ENCODE measurements around the gene HDHD3. TPM values are rescaled to one million over a fixed set of nuclear protein-coding genes. Genes with fewer than 3 reads are reported as not detected.

HDHD3 gene
- total and polyA plus RNA-seq, 12 donors: 89.1 to 343 (median 194) TPM

DNA sequence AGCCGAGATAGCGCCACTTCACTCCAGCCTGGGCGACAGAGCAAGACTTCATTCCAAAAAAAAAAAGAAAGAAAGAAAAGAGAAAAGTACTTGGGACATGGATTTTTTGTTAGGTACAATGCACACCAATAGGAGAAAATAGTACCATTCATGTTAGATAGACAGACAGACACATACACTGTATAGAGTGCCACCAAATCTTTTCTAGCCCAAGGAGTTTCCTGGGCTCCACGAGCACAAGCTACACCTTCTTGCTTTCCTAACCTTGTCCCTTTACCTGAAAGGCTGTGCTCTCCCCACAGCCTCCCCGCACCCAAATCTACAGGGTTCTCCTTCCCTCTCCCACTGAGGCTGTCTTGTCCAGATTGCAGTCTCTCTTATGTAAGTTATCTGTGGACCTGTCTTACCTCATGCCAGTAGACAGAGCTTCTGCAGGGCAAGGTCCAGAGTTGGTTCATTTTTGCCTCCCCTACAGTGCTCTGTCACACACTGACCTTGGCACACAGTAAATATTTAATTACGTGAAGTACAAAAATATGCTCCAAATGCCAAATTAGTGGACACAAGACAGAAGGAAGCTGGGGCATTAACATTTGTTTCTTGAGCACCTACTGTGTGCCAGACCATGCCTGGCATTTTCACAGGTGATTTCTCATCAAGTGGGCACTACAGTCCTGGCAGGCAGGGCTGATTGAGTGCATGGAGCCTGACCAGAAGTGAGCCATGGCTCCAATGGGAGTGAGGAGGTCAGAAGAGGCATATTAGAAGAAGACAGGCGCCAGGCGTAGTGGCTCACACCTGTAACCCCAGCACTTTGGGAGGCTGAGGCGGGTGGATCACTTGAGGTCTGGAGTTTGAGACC, 18.4 kb upstream of the HDHD3 start:
- TF ChIP-seq POLR2A (IDR thresholded peaks at IDR 0.05): no peak
- TF ChIP-seq, protein P1, sequence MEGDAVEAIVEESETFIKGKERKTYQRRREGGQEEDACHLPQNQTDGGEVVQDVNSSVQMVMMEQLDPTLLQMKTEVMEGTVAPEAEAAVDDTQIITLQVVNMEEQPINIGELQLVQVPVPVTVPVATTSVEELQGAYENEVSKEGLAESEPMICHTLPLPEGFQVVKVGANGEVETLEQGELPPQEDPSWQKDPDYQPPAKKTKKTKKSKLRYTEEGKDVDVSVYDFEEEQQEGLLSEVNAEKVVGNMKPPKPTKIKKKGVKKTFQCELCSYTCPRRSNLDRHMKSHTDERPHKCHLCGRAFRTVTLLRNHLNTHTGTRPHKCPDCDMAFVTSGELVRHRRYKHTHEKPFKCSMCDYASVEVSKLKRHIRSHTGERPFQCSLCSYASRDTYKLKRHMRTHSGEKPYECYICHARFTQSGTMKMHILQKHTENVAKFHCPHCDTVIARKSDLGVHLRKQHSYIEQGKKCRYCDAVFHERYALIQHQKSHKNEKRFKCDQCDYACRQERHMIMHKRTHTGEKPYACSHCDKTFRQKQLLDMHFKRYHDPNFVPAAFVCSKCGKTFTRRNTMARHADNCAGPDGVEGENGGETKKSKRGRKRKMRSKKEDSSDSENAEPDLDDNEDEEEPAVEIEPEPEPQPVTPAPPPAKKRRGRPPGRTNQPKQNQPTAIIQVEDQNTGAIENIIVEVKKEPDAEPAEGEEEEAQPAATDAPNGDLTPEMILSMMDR (IDR thresholded peaks at IDR 0.05): no peak
- Histone ChIP-seq H3K36me3 (replicated peaks in 1 of 2) (peaks cover 0 to 33% of the 10 kb centered on the region in 2 donors), H3K27ac (peak overlapping the region in 2 of 5 donors; percentile 10 to 23), H3K4me1 (replicated peaks in 1 of 2) (peaks cover 21 to 46% of the 10 kb centered on the region in 2 donors), H3K9me3 (replicated peaks in 1 of 3) (no peaks in the 10 kb centered on the region), H3K27me3 (no peaks in the 10 kb centered on the region), H3K4me3 (no peak overlapping the region)
- peak in 2 of 7 donors; percentile 22 to 48 for DNase-seq
- 83 to 90% (median 87%) methylated on average over 9 of the region's 9 CpGs for WGBS, 4 donors
- intact Hi-C loops (cut with DNase I): no loop called here

- intact Hi-C loops (cut with DNase I): no loop called here
- Histone ChIP-seq H3K4me3 (no peak overlapping the region), H3K27me3 (no peaks in the 10 kb centered on the region), H3K4me1 (replicated peaks in 1 of 2) (peaks cover 17 to 30% of the 10 kb centered on the region in 2 donors), H3K36me3 (replicated peaks in 1 of 2) (peaks cover 0 to 52% of the 10 kb centered on the region in 2 donors), H3K9me3 (replicated peaks in 1 of 3) (no peaks in the 10 kb centered on the region), H3K27ac (peak overlapping the region in 1 of 5 donors; percentile 41)
- no peak for DNase-seq
- TF ChIP-seq, protein P1 (IDR thresholded peaks at IDR 0.05): no peak
- WGBS, 4 donors: 87 to 95% (median 93%) methylated on average over 6 to 7 of the region's 7 CpGs
These were observed 16.5 kb upstream of the HDHD3 start for GRCh38 chr9:113393281-113393680.

DNA sequence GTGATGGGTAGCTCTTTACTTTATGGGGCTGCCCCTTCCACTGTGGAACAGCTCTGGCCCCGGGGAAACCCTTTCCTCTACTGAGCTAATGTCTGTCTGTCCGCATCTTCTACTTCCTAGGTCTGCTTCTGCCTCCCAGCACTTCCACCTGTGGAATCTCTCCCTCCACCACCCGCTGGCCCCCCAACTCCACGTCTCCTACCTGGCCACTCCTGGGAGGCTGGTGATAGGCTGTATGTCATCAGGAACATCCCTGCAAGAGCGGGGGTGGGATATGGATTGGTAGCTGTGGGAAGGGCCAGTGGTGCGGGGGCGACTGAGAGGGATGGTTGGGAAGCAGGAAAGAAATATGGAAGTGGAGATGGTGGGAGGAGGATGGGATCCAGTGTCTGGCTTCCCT, 15.1 kb upstream of the HDHD3 start:
- intact Hi-C loops (cut with DNase I): no loop called here
- TF ChIP-seq POLR2A (IDR thresholded peaks at IDR 0.05): no peak
- TF ChIP-seq, protein P1 (IDR thresholded peaks at IDR 0.05): no peak
- Histone ChIP-seq H3K27me3 (no peaks in the 10 kb centered on the region), H3K9me3 (replicated peaks in 1 of 3) (no peaks in the 10 kb centered on the region), H3K36me3 (replicated peaks in 1 of 2) (peaks cover 0 to 66% of the 10 kb centered on the region in 2 donors), H3K27ac (peak overlapping the region in 1 of 5 donors; percentile 3), H3K4me3 (no peak overlapping the region), H3K4me1 (replicated peaks in 1 of 2) (peaks cover 12 to 16% of the 10 kb centered on the region in 2 donors)
- 91 to 98% (median 97%) methylated on average over 7 of the region's 7 CpGs for WGBS, 4 donors
- no peak for DNase-seq

DNA sequence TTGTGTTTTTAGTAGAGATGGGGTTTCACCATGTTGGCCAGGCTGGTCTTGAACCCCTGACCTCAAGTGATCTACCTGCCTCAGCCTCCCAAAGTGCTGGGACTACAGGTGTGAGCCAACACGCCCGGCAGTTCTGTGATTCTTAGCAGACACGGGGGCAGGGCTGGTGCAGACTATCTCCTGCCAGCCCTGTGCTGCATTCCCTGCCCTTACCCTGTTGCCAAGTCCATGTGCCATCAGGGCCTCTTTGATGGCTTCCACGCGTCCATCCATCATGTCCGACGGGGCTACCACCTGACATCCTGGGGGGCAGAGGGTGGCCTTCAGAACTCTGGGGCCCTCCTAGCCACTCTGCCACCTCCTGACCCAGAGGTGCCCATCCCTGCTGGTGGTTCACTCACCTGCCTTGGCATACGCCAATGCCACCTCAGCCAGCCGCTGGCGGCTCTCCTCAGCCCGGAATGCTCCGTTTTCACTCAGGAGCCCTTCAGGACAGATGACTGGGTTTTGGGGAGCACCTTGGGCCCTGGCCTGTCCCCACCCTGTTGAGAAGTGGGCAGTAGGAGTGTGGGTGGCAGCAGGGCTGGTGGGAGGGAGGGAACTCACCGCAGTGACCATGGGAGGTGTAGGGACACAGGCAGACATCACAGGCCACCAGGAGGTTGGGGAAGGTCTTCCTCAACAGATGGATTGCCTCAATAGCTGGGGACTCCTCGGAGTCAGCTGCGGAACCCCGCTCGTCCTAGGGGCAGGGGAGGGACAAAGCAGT, 13.6 kb upstream of the HDHD3 start:
- peak overlapping the region in 1 of 5 donors; percentile 32 for H3K27ac ChIP-seq
- peaks cover 9% of the 10 kb centered on the region in 2 donors for H3K4me1 ChIP-seq (replicated peaks in 1 of 2)
- H3K9me3 ChIP-seq (replicated peaks in 1 of 3): no peaks in the 10 kb centered on the region
- TF ChIP-seq, protein P1 (IDR thresholded peaks at IDR 0.05): no peak
- 80 to 94% (median 90%) methylated on average over 5 to 17 of the region's 17 CpGs for WGBS, 4 donors
- intact Hi-C loops (cut with DNase I): no loop called here
- no peak for DNase-seq
- no peak overlapping the region for H3K4me3 ChIP-seq
- H3K27me3 ChIP-seq: no peaks in the 10 kb centered on the region
- peaks cover 0 to 66% of the 10 kb centered on the region in 2 donors for H3K36me3 ChIP-seq (replicated peaks in 1 of 2)

Measured in adrenal gland (tissue), 12 donors.